GM19468 (cell line): ENCODE measurements around the gene PADI1.

Experiments
- ATAC-seq: cut with Tn5 transposase; IDR thresholded peaks from one replicate; pipeline ENCODE4 v1.9.1; 2021; ENCODE audit warnings: mild to moderate bottlenecking, moderate library complexity, moderate number of reproducible peaks; ENCODE audit not compliant: unreplicated experiment; ENCODE audit errors: extremely low read depth

The PADI1 gene, protein sequence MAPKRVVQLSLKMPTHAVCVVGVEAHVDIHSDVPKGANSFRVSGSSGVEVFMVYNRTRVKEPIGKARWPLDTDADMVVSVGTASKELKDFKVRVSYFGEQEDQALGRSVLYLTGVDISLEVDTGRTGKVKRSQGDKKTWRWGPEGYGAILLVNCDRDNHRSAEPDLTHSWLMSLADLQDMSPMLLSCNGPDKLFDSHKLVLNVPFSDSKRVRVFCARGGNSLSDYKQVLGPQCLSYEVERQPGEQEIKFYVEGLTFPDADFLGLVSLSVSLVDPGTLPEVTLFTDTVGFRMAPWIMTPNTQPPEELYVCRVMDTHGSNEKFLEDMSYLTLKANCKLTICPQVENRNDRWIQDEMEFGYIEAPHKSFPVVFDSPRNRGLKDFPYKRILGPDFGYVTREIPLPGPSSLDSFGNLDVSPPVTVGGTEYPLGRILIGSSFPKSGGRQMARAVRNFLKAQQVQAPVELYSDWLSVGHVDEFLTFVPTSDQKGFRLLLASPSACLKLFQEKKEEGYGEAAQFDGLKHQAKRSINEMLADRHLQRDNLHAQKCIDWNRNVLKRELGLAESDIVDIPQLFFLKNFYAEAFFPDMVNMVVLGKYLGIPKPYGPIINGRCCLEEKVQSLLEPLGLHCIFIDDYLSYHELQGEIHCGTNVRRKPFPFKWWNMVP

GRCh38 chr1:17204546-17205440, at the start of gene PADI1:
Gene PADI1 (plus strand): TSS chr1:17205128. CDS start chr1:17205218, 90 bp downstream.
- ATAC-seq: no peak

DNA sequence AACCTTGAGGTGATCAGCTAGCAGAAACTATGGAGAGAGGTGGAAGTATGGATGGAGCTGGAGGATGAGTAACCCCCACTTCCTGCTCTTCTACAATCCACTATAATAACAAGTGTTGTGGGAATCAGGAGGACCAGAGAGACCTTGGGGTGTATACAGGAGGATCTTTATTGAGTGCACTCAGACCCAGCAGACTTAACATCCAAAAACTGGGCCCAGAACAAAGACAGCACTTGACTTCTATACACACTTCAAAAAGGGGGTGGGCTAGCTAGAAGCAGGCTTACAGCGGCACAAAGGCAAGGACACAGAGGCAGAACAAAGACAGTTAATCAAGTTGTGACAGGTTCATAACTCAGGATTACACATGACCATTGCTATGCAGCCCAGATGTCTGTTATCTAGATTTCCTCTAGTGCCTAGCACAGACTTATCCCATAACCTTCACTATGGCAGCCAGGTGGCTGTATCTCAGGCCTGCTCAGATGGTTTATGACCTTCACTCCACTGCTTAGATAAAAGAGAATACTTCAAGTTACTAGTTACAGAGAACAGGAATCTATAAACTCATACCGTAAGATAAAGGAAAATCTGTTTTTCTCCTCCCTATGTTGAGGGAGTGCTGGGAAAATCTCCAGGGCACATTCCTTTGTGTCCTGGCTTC, 49.5 kb upstream of the PADI1 start:
- ATAC-seq: no peak

DNA sequence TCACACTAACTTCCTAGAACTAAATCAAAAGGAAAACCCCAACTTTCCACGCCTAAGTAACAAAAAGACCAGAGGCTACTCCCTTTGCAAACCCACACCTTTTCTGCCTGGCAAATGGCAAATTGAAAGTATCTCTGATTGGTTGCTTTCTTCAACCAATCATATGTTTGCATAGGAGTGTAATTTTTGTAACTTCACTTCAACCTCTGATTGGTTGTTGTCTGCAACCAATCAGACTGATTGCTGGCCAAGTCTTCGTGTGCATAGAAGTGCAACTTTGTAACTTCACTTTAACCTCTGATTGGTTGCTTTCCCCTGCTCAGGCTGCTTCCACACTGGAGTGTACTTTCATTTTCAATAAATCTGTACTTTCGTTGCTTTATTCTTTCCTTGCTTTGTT, 48.8 kb upstream of the PADI1 start:
- no peak for ATAC-seq

- ATAC-seq: no peak
Observed at GRCh38 chr1:17158961-17159360, 46.0 kb upstream of the PADI1 start.

GRCh38 chr1:17161137-17161740, 43.7 kb upstream of the PADI1 start:
- ATAC-seq: no peak

DNA sequence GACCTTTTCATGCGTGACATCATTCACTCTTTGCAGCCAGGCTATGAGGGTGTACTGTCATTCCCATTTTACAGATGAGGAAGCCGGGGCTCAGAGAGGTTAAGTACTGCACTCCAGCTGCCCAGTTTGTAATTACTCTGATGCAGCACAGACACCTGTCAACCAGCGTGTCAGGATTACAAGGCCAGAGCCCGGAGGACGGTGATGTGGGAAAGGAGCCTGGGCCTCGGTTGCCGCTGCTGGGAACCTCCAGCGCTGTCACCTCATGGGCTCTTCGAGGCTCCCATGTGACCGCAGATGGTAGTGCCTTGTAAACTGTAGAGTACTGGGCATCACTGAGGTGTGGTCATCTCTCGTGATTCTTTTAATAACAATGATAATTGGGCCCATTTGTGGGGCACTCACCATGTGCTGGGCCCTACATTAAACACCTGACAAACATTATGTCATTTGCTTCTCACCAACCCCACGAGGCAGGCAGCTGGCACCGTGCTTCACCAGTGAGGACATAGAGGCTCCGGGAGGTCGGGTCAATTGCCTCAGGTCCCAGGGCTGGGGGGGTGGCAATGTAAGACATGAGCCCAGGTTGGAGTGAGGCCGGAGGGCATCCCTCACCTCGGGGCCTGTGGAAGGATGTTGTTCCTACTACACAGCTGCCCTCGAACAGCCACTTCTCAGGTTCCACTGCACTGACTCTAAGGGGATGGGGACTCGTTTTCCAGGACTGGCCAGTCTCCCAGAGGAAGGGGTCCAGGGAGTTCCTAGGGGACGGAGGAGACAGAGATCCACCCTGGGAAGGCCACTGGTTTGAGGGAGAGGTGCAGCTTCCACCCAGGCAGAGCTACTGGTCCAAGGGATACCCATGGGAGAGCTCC, 42.8 kb upstream of the PADI1 start:
- ATAC-seq: no peak

DNA sequence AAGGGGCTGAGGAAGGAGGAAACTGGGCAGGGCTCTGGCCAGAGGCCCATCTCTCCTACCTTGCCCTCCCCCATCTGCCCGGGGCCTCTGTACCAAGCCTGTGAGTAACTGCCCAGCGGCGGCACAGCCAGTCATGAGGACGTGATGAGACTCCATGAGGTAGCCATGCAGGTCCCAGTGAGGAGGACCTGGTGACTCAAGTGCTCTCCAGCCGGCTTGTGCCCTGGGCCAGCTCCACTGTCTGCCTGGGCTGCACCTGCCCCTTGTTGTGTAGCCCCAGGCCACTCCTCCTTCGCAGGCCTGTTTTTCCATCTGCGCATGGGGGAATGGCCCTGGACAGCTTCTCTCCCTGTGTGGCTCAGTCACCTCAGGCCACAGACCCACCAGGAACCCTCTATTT, 42.0 kb upstream of the PADI1 start:
- no peak for ATAC-seq

DNA sequence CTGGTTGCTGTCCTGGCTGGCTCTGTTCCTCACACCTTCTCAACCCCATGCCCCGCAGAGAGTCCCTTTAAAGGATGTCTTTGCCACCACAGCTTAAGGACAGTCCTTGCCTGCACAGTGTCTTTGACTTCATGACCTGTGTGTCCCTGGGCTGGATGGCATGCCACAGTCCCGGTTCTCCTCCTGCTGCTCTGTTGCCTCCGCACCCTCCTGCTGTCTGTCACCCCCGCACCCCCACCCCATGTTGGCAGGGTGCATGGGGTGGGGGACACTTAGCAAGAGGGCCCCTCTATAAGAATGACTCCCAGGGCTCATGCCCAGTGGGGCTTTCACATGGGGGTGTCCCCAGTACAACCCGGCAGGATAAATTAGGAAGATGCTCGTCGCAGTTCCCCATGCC, 41.6 kb upstream of the PADI1 start:
- ATAC-seq: no peak

GRCh38 chr1:17163789-17164666, 40.9 kb upstream of the PADI1 start:
- ATAC-seq: no peak

GRCh38 chr1:17165823-17166222, 39.1 kb upstream of the PADI1 start:
- no peak for ATAC-seq

- no peak for ATAC-seq
Observed at GRCh38 chr1:17167041-17167785, 37.7 kb upstream of the PADI1 start.

GRCh38 chr1:17167786-17168090, 37.2 kb upstream of the PADI1 start:
- ATAC-seq: no peak

DNA sequence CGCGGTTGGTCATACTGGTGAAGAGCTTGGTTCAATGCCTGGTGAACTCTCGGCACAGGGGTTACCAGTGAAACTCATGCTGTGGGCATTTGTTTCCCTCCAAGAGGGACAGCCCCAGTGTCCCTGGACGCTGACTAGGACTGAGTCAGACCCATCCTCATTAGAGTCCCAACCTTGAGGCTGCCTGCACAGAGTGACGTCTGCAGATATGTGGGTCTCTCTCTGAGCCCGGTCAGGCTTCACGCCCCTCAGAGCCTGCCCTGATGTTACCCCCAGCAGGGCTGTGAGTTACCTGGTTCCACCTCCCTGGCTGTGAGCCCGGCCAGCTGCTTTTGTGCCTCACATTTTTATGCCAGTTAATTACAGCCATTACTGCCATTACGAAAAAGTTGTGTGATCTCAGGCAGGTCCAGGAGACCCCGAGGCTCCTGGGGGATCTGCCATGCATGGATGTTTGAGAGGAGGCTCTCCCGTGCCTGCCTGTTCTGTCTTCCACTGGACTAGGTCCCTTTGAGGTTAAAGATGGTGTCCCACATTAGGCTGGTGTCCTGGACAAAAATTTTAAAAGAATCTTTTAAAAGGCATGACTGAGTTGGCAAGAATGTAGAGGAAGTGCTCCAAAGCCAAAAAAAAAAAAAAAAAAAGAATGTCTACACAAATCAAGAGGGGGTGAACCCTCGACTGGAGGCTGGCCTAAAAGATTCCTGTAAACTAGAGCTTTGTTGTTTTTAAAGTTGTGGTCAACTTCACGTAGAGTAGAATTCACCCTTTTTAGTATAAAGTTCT, 36.6 kb upstream of the PADI1 start:
- ATAC-seq: no peak

DNA sequence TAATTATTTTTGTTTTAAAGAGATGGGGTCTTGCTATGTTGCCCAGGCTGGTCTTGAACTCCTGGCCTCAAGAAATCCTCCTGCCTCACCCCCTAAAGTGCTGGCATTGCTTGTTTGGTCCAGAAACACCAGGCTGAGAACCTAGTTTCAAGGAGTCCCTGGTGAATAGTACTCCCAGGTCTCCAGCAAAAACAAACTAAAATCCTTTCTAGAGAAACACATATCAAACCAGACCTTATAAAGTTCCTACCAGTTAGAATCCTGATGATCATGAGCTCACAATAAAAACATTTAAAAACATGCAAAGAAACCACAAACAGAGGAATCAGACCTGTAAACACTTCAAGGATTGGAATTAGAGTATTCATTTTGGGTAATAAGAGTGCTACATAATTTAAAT, 34.4 kb upstream of the PADI1 start:
- no peak for ATAC-seq

DNA sequence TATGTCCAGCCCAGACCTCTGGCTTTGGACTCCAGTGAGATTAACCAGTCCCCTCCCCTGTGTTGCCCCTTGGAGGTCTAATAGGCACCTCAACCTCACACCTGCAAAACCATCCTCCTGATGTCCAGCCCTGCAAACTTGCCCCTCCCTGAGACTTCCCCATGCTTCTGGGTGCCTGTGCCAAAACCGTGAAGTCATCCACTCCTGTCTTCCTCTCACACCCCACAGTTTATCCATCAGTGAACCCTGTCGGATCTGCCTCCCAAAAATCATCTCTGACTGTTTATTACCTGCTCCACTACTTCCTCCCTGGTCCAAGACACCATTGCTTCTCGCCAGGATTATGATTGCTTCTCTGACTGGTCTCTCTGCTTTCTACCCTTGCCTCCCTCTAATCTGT, 31.7 kb upstream of the PADI1 start:
- no peak for ATAC-seq

GRCh38 chr1:17176306-17177061, 28.4 kb upstream of the PADI1 start:
- no peak for ATAC-seq
